SJSA1 (cell line): Measurements from ENCODE around the gene CYP4F3. TPM values are rescaled to one million over a fixed set of nuclear protein-coding genes. Genes with fewer than 3 reads are reported as not detected.
"Not testable (repeated sequence)": the region's sequence is repeated elsewhere in the genome, so short reads cannot be mapped to it uniquely, and the experiment has no call there.

Experiments used
- DNase-seq, 2 experiments: peaks; one replicate each; pipeline ENCODE4 v3.0.0-alpha.2; 2015 to 2020; ENCODE audit warnings: low spot score in 2 of 2, low read depth in 1 of 2
- H3K27ac ChIP-seq: fragments of 250-450 bp; sonication (Bioruptor Pico); 2 replicates; pipeline ENCODE4 v1.5.1; 2020; ENCODE audit warnings: mild to moderate bottlenecking, moderate library complexity
- H3K27me3 ChIP-seq: fragments of 250-450 bp; sonication (Bioruptor Pico); replicated peaks from 2 replicates; pipeline ENCODE4 v1.5.1; 2020; ENCODE audit warnings: mild to moderate bottlenecking, moderate library complexity
- H3K36me3 ChIP-seq: fragments of 250-450 bp; sonication (Bioruptor Pico); 2 replicates; pipeline ENCODE4 v1.5.1; 2020; ENCODE audit warnings: mild to moderate bottlenecking
- H3K4me1 ChIP-seq: fragments of 250-450 bp; sonication (Bioruptor Pico); replicated peaks from 2 replicates; pipeline ENCODE4 v1.6.1; 2021; ENCODE audit warnings: mild to moderate bottlenecking
- H3K4me3 ChIP-seq: fragments of 250-450 bp; sonication (Bioruptor Pico); 2 replicates; pipeline ENCODE4 v1.5.1; 2020; ENCODE audit warnings: mild to moderate bottlenecking
- H3K9me3 ChIP-seq: fragments of 250-450 bp; sonication (Bioruptor Pico); replicated peaks from 2 replicates; pipeline ENCODE4 v1.5.1; 2020; ENCODE audit warnings: mild to moderate bottlenecking
- total RNA-seq: library from RNA; depleted of rRNA; stranded (reverse); fragments of >200 nt; shearing (Covaris generic); gene quantifications from 2 replicates; pipeline ENCODE4 v1.2.3, GENCODE V29; 2014

CYP4F3 gene
- total RNA-seq, 1 experiment from 2014 or later: not detected

DNA sequence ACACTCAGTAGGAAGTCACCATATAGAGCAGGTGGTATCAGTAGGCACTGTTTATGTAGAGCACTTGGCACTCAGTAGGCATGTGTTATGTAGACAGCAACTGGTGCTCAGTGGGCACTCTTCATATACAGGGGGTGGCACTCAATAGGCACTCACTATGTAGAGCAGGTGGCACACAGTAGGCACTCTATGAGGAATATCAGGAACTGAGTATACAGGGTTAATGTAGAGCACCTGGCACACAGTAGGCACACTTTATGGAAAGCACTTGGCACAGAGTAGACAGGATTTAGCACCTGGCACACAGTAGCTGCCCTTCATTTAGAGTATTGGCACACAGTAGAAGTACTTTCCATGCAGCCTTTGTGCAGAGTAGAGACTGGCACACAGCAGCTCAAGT lies 1.1 kb upstream of the CYP4F3 start:
- no peaks in the 10 kb centered on the region for H3K36me3 ChIP-seq
- no peak overlapping the region for H3K4me3 ChIP-seq
- DNase-seq: no peak
- no peaks in the 10 kb centered on the region for H3K27me3 ChIP-seq
- no peaks in the 10 kb centered on the region for H3K9me3 ChIP-seq
- no peak overlapping the region for H3K27ac ChIP-seq
- no peaks in the 10 kb centered on the region for H3K4me1 ChIP-seq

- Histone ChIP-seq H3K36me3 (no peaks in the 10 kb centered on the region), H3K9me3 (no peaks in the 10 kb centered on the region), H3K27ac (no peak overlapping the region), H3K27me3 (no peaks in the 10 kb centered on the region), H3K4me1 (no peaks in the 10 kb centered on the region), H3K4me3 (no peak overlapping the region)
- DNase-seq: no peak
Observed at GRCh38 chr19:15640904-15641597, 354 bp downstream of the CYP4F3 start.

GRCh38 chr19:15641901-15642491 lies 1.3 kb downstream of the CYP4F3 start:
- H3K4me1 ChIP-seq: no peaks in the 10 kb centered on the region
- no peak overlapping the region for H3K4me3 ChIP-seq
- DNase-seq: no peak
- H3K36me3 ChIP-seq: no peaks in the 10 kb centered on the region
- no peak overlapping the region for H3K27ac ChIP-seq
- H3K9me3 ChIP-seq: no peaks in the 10 kb centered on the region
- no peaks in the 10 kb centered on the region for H3K27me3 ChIP-seq

- no peak for DNase-seq
- Histone ChIP-seq H3K4me3 (no peak overlapping the region), H3K9me3 (no peaks in the 10 kb centered on the region), H3K36me3 (no peaks in the 10 kb centered on the region), H3K4me1 (no peaks in the 10 kb centered on the region), H3K27ac (no peak overlapping the region), H3K27me3 (no peaks in the 10 kb centered on the region)
Observed at GRCh38 chr19:15642807-15643206, 2.1 kb downstream of the CYP4F3 start.

DNA sequence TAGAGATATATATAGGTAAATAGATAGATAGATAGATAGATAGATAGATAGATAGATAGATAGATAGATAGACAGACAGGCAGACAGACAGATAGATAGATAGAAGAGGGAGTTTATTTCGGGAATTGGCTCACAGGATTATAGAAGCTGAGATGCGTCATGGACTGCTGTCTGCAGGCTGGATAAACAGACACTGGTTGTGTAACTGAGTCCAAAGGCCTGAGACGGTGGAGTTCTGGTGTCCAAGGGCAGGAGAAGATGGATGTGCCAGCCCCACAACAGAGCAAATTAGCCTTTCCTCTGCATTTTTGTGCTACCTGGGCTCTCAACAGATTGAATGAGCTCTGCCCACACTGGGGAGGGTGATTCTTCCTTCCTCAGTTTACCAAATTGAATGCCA lies 2.7 kb downstream of the CYP4F3 start:
- DNase-seq: no peak
- Histone ChIP-seq H3K27ac (no peak overlapping the region), H3K27me3 (no peaks in the 10 kb centered on the region), H3K4me1 (no peaks in the 10 kb centered on the region), H3K36me3 (no peaks in the 10 kb centered on the region), H3K4me3 (no peak overlapping the region), H3K9me3 (no peaks in the 10 kb centered on the region)

GRCh38 chr19:15644066-15644741 lies 3.5 kb downstream of the CYP4F3 start:
- no peak overlapping the region for H3K27ac ChIP-seq
- no peaks in the 10 kb centered on the region for H3K4me1 ChIP-seq
- no peaks in the 10 kb centered on the region for H3K9me3 ChIP-seq
- DNase-seq: no peak
- H3K4me3 ChIP-seq: no peak overlapping the region
- H3K27me3 ChIP-seq: no peaks in the 10 kb centered on the region
- H3K36me3 ChIP-seq: no peaks in the 10 kb centered on the region

GRCh38 chr19:15644816-15645215 lies 4.1 kb downstream of the CYP4F3 start:
- no peak overlapping the region for H3K4me3 ChIP-seq
- no peak for DNase-seq
- H3K9me3 ChIP-seq: no peaks in the 10 kb centered on the region
- no peaks in the 10 kb centered on the region for H3K4me1 ChIP-seq
- H3K27ac ChIP-seq: no peak overlapping the region
- no peaks in the 10 kb centered on the region for H3K36me3 ChIP-seq
- H3K27me3 ChIP-seq: no peaks in the 10 kb centered on the region

GRCh38 chr19:15649526-15649925 lies 8.8 kb downstream of the CYP4F3 start:
- Histone ChIP-seq H3K27ac (no peak overlapping the region), H3K36me3 (no peaks in the 10 kb centered on the region), H3K27me3 (0 out of 2 replicates have a peak, but pooled peaks cover 3% of the 10 kb centered on the region), H3K4me3 (no peak overlapping the region), H3K4me1 (no peaks in the 10 kb centered on the region), H3K9me3 (no peaks in the 10 kb centered on the region)
- DNase-seq: no peak

DNA sequence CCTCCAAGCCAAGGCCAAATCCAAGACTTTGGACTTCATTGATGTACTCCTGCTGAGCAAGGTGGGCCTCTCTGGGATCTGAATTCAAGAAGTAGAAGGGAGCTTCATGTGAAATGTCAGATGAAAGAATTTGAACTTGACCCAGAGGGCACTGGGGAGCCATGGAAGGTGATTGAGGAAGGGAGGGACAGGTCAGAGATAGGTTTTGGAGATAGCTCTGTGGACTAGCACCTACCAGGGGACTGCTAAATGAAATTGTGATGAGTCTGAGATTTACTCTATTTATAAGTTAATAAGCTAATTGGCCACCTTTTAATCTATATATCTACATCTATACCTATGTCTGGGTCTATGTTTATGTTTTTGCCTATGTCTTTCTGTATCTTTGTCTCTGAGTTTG lies 9.4 kb downstream of the CYP4F3 start:
- not testable (repeated sequence) for H3K27ac ChIP-seq, H3K4me1 ChIP-seq, H3K9me3 ChIP-seq, H3K36me3 ChIP-seq, H3K27me3 ChIP-seq, DNase-seq, H3K4me3 ChIP-seq

GRCh38 chr19:15651791-15652190 lies 11.1 kb downstream of the CYP4F3 start:
- Histone ChIP-seq H3K36me3 (no peaks in the 10 kb centered on the region), H3K9me3 (no peaks in the 10 kb centered on the region), H3K27me3 (0 out of 2 replicates have a peak, but pooled peaks cover 8% of the 10 kb centered on the region), H3K4me3 (no peak overlapping the region), H3K4me1 (no peaks in the 10 kb centered on the region), H3K27ac (no peak overlapping the region)
- no peak for DNase-seq

DNA sequence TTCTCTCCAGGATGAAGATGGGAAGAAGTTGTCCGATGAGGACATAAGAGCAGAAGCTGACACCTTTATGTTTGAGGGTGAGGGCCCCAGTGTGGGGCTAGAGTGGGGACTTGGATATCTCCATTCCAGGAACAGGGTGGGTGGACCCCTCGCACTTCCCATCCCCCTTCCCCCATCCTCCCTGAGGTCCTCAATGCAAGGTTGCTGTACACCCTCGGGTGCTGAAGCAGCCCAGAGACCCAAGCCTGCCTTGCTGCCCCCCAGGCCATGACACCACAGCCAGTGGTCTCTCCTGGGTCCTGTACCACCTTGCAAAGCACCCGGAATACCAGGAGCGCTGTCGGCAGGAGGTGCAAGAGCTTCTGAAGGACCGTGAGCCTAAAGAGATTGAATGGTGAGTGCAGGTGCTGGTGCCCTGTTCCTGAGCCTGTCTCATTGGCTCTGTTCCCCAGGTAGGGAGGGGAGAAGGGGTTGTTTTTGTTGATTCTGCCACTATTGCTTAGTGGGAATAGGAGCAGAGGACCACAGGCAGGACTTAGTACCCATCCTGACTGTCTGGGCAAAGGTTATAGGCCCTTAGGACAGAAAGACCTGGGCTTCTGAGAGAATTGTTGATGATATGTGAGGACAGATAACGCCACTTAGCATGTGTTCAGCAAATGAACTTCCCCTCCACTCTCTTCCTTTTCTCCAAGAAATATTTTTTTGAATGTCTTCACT lies 12.0 kb downstream of the CYP4F3 start:
- no peaks in the 10 kb centered on the region for H3K9me3 ChIP-seq
- H3K27me3 ChIP-seq: 0 out of 2 replicates have a peak, but pooled peaks cover 8% of the 10 kb centered on the region
- no peak overlapping the region for H3K27ac ChIP-seq
- H3K4me3 ChIP-seq: no peak overlapping the region
- no peaks in the 10 kb centered on the region for H3K36me3 ChIP-seq
- DNase-seq: no peak
- no peaks in the 10 kb centered on the region for H3K4me1 ChIP-seq

DNA sequence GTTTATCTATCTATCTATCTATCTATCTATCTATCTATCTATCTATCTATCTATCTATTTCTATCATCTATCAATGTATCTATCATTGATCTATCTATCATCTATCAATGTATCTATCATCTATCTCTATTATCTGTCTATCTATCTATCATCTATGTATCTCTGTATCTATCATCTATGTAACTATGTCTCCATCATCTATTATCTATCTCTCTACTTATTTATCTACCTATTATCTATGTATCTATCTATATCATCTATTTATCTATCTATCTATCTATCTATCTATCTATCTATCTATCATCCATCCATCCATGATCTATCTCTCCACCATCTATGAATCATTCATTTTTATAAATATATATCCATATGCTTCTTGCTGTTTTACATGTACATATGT lies 15.8 kb downstream of the CYP4F3 start:
- Histone ChIP-seq H3K27ac (no peak overlapping the region), H3K36me3 (no peaks in the 10 kb centered on the region), H3K9me3 (no peaks in the 10 kb centered on the region), H3K27me3 (0 out of 2 replicates have a peak, but pooled peaks cover 8% of the 10 kb centered on the region), H3K4me1 (no peaks in the 10 kb centered on the region), H3K4me3 (no peak overlapping the region)
- DNase-seq: no peak

- no peak overlapping the region for H3K4me3 ChIP-seq
- no peaks in the 10 kb centered on the region for H3K27me3 ChIP-seq
- no peak overlapping the region for H3K27ac ChIP-seq
- H3K9me3 ChIP-seq: no peaks in the 10 kb centered on the region
- no peaks in the 10 kb centered on the region for H3K36me3 ChIP-seq
- no peak for DNase-seq
- H3K4me1 ChIP-seq: no peaks in the 10 kb centered on the region
Observed at GRCh38 chr19:15663247-15663646, 22.6 kb downstream of the CYP4F3 start.

- Histone ChIP-seq H3K27me3 (no peaks in the 10 kb centered on the region), H3K27ac (no peak overlapping the region), H3K9me3 (no peaks in the 10 kb centered on the region), H3K36me3 (no peaks in the 10 kb centered on the region), H3K4me3 (no peak overlapping the region), H3K4me1 (no peaks in the 10 kb centered on the region)
- no peak for DNase-seq
Observed at GRCh38 chr19:15666186-15666585, 25.5 kb downstream of the CYP4F3 start.
